SJSA1 (cell line): ENCODE measurements around the gene ATXN2. TPM values are rescaled to one million over a fixed set of nuclear protein-coding genes. Genes with fewer than 3 reads are reported as not detected.
"Not testable (repeated sequence)": the region's sequence is repeated elsewhere in the genome, so short reads cannot be mapped to it uniquely, and the experiment has no call there.

Source experiments
- DNase-seq, 2 experiments: peaks; one replicate each; pipeline ENCODE4 v3.0.0-alpha.2; 2015 to 2020; ENCODE audit warnings: low spot score in 2 of 2, low read depth in 1 of 2
- H3K27ac ChIP-seq: fragments of 250-450 bp; sonication (Bioruptor Pico); 2 replicates; pipeline ENCODE4 v1.5.1; 2020; ENCODE audit warnings: mild to moderate bottlenecking, moderate library complexity
- H3K27me3 ChIP-seq: fragments of 250-450 bp; sonication (Bioruptor Pico); replicated peaks from 2 replicates; pipeline ENCODE4 v1.5.1; 2020; ENCODE audit warnings: mild to moderate bottlenecking, moderate library complexity
- H3K36me3 ChIP-seq: fragments of 250-450 bp; sonication (Bioruptor Pico); 2 replicates; pipeline ENCODE4 v1.5.1; 2020; ENCODE audit warnings: mild to moderate bottlenecking
- H3K4me1 ChIP-seq: fragments of 250-450 bp; sonication (Bioruptor Pico); replicated peaks from 2 replicates; pipeline ENCODE4 v1.6.1; 2021; ENCODE audit warnings: mild to moderate bottlenecking
- H3K4me3 ChIP-seq: fragments of 250-450 bp; sonication (Bioruptor Pico); 2 replicates; pipeline ENCODE4 v1.5.1; 2020; ENCODE audit warnings: mild to moderate bottlenecking
- H3K9me3 ChIP-seq: fragments of 250-450 bp; sonication (Bioruptor Pico); replicated peaks from 2 replicates; pipeline ENCODE4 v1.5.1; 2020; ENCODE audit warnings: mild to moderate bottlenecking
- total RNA-seq: library from RNA; depleted of rRNA; stranded (reverse); fragments of >200 nt; shearing (Covaris generic); gene quantifications from 2 replicates; pipeline ENCODE4 v1.2.3, GENCODE V29; 2014

ATXN2 gene
- total RNA-seq, 1 experiment from 2014 or later: 13.6 TPM

DNA sequence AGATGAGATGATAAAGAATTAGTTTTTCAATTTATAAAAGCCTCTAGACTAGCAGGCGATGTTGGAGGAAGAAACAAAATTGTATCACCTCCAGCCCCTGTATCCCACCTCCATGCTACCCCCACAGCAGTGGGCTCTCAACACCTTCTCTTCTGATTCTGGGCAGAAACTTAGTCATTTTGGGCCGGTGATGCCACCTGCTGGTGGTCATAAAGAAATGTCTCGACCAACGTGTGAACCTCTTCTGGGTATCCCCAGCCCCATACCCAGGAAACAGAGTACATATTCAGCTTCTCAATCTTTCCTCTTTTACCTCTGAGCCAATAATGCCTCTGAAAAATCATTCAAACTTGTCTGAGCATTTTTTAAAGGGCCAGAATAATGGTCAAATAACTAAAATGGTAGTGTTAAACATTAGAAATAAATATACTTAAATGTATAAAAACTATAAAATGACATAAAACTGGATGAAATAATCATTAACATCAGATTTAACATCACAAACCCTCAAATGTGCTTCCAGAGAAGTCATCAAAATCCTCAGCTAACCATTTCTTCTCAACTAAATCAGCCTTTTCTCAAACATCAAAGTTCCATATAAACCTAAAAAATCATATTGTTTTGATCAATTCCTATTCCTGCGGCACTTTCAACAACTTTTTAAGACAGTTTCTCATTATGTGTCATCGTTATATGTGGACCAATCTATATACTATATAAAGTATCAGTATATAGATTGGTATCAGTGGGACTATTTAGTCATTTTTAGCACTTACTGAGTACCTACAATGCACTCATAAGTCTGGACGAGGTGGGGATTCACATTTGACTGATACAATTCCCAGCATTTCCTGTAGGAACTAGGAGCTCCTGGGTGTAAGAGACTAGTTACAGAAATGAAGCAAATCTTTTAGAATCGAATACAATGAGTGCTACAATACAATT, 69.4 kb downstream of the ATXN2 start:
- no peak overlapping the region for H3K27ac ChIP-seq
- peaks cover 41% of the 10 kb centered on the region for H3K36me3 ChIP-seq
- no peaks in the 10 kb centered on the region for H3K27me3 ChIP-seq
- no peaks in the 10 kb centered on the region for H3K9me3 ChIP-seq
- peak; percentile 22 to 53 for DNase-seq
- no peak overlapping the region for H3K4me3 ChIP-seq
- H3K4me1 ChIP-seq: no peaks in the 10 kb centered on the region

DNA sequence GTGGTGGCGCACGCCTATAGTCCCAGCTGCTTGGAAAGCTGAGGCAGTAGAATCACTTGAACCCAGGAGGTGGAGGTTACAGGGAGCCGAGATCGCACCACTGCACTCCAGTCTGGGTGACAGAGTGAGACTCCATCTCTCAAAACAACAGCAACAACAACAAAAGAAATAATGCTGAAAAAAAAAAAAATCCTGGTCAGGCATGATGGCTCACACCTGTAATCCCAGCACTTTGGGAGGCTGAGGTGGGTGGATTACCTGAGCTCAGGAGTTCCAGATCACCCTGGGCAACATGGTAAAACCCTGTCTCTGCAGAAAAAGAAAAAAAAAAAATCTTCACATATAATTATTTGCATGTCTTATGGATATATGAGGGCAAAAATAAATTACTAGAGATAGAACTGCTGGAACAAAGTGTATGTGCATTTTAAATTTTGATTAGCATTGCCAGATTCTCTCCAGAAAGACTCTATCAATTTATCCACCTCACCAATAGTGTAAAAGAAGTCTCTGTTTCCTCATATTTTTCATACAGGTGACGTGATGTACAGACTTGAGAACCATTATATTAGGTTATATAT, 75.4 kb downstream of the ATXN2 start:
- Histone ChIP-seq H3K27ac (no peak overlapping the region), H3K9me3 (no peaks in the 10 kb centered on the region), H3K36me3 (peaks cover 78% of the 10 kb centered on the region)

GRCh38 chr12:111521801-111522200, 77.3 kb downstream of the ATXN2 start:
- Histone ChIP-seq H3K36me3 (peaks cover 81% of the 10 kb centered on the region), H3K4me1 (no peaks in the 10 kb centered on the region), H3K4me3 (no peak overlapping the region), H3K9me3 (no peaks in the 10 kb centered on the region), H3K27ac (no peak overlapping the region), H3K27me3 (no peaks in the 10 kb centered on the region)
- DNase-seq: no peak

More for the DNA sequence above, 75.4 kb downstream of the ATXN2 start:
- Histone ChIP-seq H3K4me3 (no peak overlapping the region), H3K4me1 (no peaks in the 10 kb centered on the region), H3K27me3 (no peaks in the 10 kb centered on the region)
- no peak for DNase-seq

DNA sequence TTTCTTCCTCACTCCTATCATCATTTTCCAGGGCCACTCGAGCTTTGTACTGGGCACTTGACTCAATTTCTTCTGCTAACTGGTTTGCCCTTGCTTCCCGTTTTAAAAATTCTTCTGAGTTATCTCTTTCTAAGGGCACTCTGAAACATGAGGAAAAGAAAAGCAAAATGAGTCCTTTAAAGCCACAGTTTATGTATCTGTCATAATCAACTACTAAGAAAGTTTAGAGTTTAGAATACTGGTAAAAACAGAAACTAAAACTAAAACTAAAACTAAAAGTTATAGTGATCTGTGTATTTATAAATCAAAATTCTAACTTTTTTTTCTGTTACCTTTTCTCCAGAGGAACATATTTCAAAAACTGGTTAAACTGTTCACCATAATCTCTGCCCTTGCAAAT, 79.2 kb downstream of the ATXN2 start:
- no peak for DNase-seq
- H3K36me3 ChIP-seq: peaks cover 82% of the 10 kb centered on the region
- no peaks in the 10 kb centered on the region for H3K9me3 ChIP-seq
- H3K27ac ChIP-seq: no peak overlapping the region
- no peak overlapping the region for H3K4me3 ChIP-seq
- no peaks in the 10 kb centered on the region for H3K4me1 ChIP-seq
- H3K27me3 ChIP-seq: no peaks in the 10 kb centered on the region

DNA sequence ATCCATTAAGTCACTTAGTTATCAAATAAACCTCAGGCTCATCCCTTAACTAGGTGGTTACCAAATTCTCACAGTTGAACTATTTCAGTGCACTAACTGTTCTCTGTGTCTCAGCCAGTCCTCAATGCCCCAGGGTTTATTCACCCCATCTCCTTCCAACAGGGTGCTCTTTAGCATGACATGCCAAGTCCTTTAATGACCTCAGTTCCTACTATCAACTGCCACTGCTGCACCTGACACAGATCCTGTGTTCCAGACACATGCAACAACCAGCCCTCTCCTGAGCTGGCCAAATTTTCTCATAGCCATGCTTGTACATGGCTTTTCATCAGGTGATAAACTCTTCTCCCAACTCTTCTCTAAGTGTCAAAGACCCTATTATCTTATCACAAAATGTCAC, 80.0 kb downstream of the ATXN2 start:
- no peaks in the 10 kb centered on the region for H3K9me3 ChIP-seq
- no peak overlapping the region for H3K27ac ChIP-seq
- H3K27me3 ChIP-seq: no peaks in the 10 kb centered on the region
- H3K4me1 ChIP-seq: no peaks in the 10 kb centered on the region
- H3K4me3 ChIP-seq: no peak overlapping the region
- DNase-seq: no peak
- peaks cover 78% of the 10 kb centered on the region for H3K36me3 ChIP-seq

DNA sequence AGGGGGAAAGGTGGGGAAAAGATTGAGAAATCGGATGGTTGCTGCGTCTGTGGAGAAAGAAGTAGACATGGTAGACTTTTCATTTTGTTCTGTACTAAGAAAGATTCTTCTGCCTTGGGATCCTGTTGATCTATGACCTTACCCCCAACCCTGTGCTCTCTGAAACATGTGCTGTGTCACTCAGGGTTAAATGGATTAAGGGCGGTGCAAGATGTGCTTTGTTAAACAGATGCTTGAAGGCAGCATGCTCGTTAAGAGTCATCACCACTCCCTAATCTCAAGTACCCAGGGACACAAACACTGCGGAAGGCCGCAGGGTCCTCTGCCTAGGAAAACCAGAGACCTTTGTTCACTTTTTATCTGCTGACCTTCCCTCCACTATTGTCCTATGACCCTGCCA, 91.4 kb downstream of the ATXN2 start:
- H3K27me3 ChIP-seq, H3K27ac ChIP-seq, H3K4me3 ChIP-seq, H3K9me3 ChIP-seq, DNase-seq, H3K4me1 ChIP-seq: not testable (repeated sequence)
- H3K36me3 ChIP-seq: peaks cover 65% of the 10 kb centered on the region

GRCh38 chr12:111507258-111507657, 91.9 kb downstream of the ATXN2 start:
- not testable (repeated sequence) for H3K4me3 ChIP-seq, H3K27me3 ChIP-seq, H3K9me3 ChIP-seq, DNase-seq, H3K4me1 ChIP-seq, H3K27ac ChIP-seq
- H3K36me3 ChIP-seq: peaks cover 65% of the 10 kb centered on the region

- Histone ChIP-seq H3K9me3 (no peaks in the 10 kb centered on the region), H3K36me3 (peaks cover 61% of the 10 kb centered on the region), H3K27ac (no peak overlapping the region), H3K27me3 (no peaks in the 10 kb centered on the region), H3K4me1 (no peaks in the 10 kb centered on the region), H3K4me3 (no peak overlapping the region)
- no peak for DNase-seq
Measured at GRCh38 chr12:111506260-111506659, 92.9 kb downstream of the ATXN2 start.

DNA sequence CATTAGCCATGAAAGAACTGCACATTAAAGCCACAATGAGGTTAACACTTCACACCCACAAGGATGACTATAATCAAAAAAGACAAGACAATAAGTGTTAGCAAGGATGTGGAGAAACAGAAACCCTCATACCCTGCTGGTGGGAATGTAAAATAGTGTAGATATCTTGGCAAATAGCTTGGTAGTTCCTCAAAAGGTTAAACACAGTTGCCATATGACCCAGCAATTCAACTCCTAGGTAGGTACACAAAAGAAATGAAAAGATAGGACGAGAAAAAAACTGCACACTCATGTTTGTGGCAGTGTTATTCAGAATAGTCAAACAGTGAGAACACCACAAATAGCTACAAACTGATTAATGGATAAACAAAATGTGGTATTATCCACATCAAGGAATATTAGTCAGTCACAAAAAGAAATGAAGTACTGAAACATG, 93.5 kb downstream of the ATXN2 start:
- Histone ChIP-seq H3K36me3 (peaks cover 59% of the 10 kb centered on the region), H3K9me3 (no peaks in the 10 kb centered on the region), H3K4me1 (no peaks in the 10 kb centered on the region), H3K27ac (no peak overlapping the region), H3K4me3 (no peak overlapping the region), H3K27me3 (no peaks in the 10 kb centered on the region)
- DNase-seq: no peak

- no peaks in the 10 kb centered on the region for H3K27me3 ChIP-seq
- no peaks in the 10 kb centered on the region for H3K9me3 ChIP-seq
- no peaks in the 10 kb centered on the region for H3K4me1 ChIP-seq
- DNase-seq: no peak
- peaks cover 59% of the 10 kb centered on the region for H3K36me3 ChIP-seq
- H3K27ac ChIP-seq: no peak overlapping the region
- H3K4me3 ChIP-seq: no peak overlapping the region
Measured at GRCh38 chr12:111503116-111503515, 96.0 kb downstream of the ATXN2 start.

DNA sequence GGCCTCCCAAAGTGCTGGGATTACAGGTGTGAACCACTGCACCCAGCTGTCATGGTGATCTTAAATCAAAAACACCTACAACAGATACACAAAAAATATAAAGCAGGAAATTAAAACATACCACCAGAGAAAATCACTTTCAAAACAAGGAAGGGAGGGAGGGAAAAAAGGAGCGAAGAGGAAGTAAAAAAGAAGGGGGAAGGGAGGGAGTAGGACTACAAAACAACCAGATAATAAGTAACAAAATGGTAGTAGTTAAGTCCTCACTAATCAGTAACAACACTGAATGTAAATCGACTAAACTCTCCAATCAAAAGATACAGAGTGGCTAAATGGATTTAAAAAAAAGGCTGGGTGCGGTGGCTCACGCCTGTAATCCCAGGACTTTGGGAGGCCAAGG, 104.4 kb downstream of the ATXN2 start:
- Histone ChIP-seq H3K27ac (no peak overlapping the region), H3K36me3 (peaks cover 73% of the 10 kb centered on the region), H3K9me3 (no peaks in the 10 kb centered on the region), H3K4me1 (peaks cover 11% of the 10 kb centered on the region), H3K4me3 (no peak overlapping the region), H3K27me3 (no peaks in the 10 kb centered on the region)
- DNase-seq: no peak

GRCh38 chr12:111492979-111493378, 106.1 kb downstream of the ATXN2 start:
- H3K9me3 ChIP-seq, H3K27me3 ChIP-seq, H3K27ac ChIP-seq, H3K4me3 ChIP-seq: not testable (repeated sequence)
- Histone ChIP-seq H3K36me3 (peaks cover 71% of the 10 kb centered on the region), H3K4me1 (peaks cover 11% of the 10 kb centered on the region)
- peak; percentile 37 to 55 for DNase-seq

DNA sequence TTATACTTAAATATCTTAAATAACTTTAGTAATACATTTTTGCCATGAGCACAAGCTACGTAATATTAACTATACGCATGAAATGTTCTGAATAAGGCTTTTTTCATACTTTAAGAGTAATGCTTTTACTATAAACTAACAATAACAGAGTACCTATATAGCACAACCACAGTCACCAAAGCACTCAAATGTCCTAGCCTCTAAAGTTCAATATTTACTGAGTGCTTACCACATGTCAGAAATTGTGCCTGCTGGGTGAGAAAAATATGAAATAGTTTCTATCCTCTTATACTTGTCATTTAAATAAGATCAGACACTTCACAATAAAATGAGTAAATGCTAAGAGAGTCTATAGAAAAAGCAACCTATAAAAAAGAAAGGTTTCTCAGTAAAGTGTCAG, 110.3 kb downstream of the ATXN2 start:
- Histone ChIP-seq H3K36me3 (peaks cover 80% of the 10 kb centered on the region), H3K27me3 (no peaks in the 10 kb centered on the region), H3K4me1 (peaks cover 11% of the 10 kb centered on the region), H3K9me3 (no peaks in the 10 kb centered on the region), H3K27ac (no peak overlapping the region), H3K4me3 (no peak overlapping the region)
- no peak for DNase-seq

DNA sequence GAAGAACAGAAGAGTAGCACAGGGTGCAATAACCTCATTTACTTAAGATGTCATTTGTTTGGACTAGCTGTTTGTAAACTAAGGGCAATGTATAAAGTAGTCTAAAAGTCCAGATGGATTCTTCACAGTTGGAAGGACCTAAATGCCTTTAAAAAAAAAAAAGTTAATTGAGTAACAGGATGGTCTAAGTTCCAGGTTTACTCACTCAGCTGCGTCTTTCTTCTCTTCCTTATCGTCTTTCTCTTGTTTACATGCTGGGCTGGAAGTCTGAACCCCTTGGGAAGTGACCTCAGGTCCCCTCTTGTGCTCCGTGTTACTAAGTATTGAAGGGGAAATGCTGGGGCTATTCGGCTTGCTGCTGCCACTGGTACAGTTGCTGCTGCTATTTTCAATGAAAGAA, 110.8 kb downstream of the ATXN2 start:
- H3K27me3 ChIP-seq: no peaks in the 10 kb centered on the region
- H3K4me1 ChIP-seq: peaks cover 7% of the 10 kb centered on the region
- H3K36me3 ChIP-seq: peaks cover 75% of the 10 kb centered on the region
- H3K9me3 ChIP-seq: no peaks in the 10 kb centered on the region
- no peak overlapping the region for H3K4me3 ChIP-seq
- H3K27ac ChIP-seq: no peak overlapping the region
- DNase-seq: no peak
